ENCODE results near the gene SLC25A30.
"Not testable (repeated sequence)": the region's sequence is repeated elsewhere in the genome, so short reads cannot be mapped to it uniquely, and the experiment has no call there.

SLC25A30 gene

GRCh38 chr13:45419945-45420344, 1.8 kb upstream of the SLC25A30 start:
- Histone ChIP-seq H3K4me3 (ENCODE audit: low read depth, low read length, poor library complexity, severe bottlenecking) (no peak overlapping the region), H3K79me2 (ENCODE audit: insufficient read depth, low read length) (no peaks in the 10 kb centered on the region), H3K4me2 (ENCODE audit: low read length) (no peak overlapping the region), H2AFZ (ENCODE audit: low read length) (no peak overlapping the region), H3K27ac (ENCODE audit: low read depth, low read length, poor library complexity, severe bottlenecking) (no peak overlapping the region), H3K27me3 (ENCODE audit: insufficient read depth, low read length) (no peaks in the 10 kb centered on the region), H3K4me1 (ENCODE audit: insufficient read depth, low read length, severe bottlenecking) (peaks cover 22% of the 10 kb centered on the region), H3K9ac (ENCODE audit: low read length) (no peak overlapping the region), H3F3A (ENCODE audit: insufficient read depth, low read length) (no peaks in the 10 kb centered on the region), H3K9me3 (ENCODE audit: low read length) (no peaks in the 10 kb centered on the region), H3K36me3 (ENCODE audit: insufficient read depth, low read length) (no peaks in the 10 kb centered on the region), H4K20me1 (ENCODE audit: insufficient read depth, low read length) (no peaks in the 10 kb centered on the region), H3K9me2 (ENCODE audit: low read depth, low read length) (no peaks in the 10 kb centered on the region)
- TF ChIP-seq EZH2 (IDR thresholded peaks at IDR 0.05; ENCODE audit: borderline replicate concordance, low read length) = no peak
- no peak for TF ChIP-seq CTCF (IDR thresholded peaks at IDR 0.05; ENCODE audit: low read length)

GRCh38 chr13:45419389-45419788, 1.2 kb upstream of the SLC25A30 start:
- H3K36me3 ChIP-seq (ENCODE audit: insufficient read depth, low read length); H3K4me2 ChIP-seq (ENCODE audit: low read length); H3K9ac ChIP-seq (ENCODE audit: low read length); H4K20me1 ChIP-seq (ENCODE audit: insufficient read depth, low read length); H3K27me3 ChIP-seq (ENCODE audit: insufficient read depth, low read length); H3K9me2 ChIP-seq (ENCODE audit: low read depth, low read length); H3K79me2 ChIP-seq (ENCODE audit: insufficient read depth, low read length); H3K9me3 ChIP-seq (ENCODE audit: low read length); H3K4me3 ChIP-seq (ENCODE audit: low read depth, low read length, poor library complexity, severe bottlenecking); H3K27ac ChIP-seq (ENCODE audit: low read depth, low read length, poor library complexity, severe bottlenecking); H2AFZ ChIP-seq (ENCODE audit: low read length); H3F3A ChIP-seq (ENCODE audit: insufficient read depth, low read length): not testable (repeated sequence)
- H3K4me1 ChIP-seq (ENCODE audit: insufficient read depth, low read length, severe bottlenecking) = peaks cover 22% of the 10 kb centered on the region

- H3K9ac ChIP-seq (ENCODE audit: low read length) = no peak overlapping the region
- peak overlapping the region; percentile 64 for H3K4me3 ChIP-seq (ENCODE audit: low read depth, low read length, poor library complexity, severe bottlenecking)
Measured at GRCh38 chr13:45416516-45417128, 1.6 kb downstream of the SLC25A30 start.

More at GRCh38 chr13:45416516-45417128, 1.6 kb downstream of the SLC25A30 start:
- Histone ChIP-seq H4K20me1 (ENCODE audit: insufficient read depth, low read length) (no peaks in the 10 kb centered on the region), H2AFZ (ENCODE audit: low read length) (no peak overlapping the region), H3K27me3 (ENCODE audit: insufficient read depth, low read length) (no peaks in the 10 kb centered on the region), H3K9me3 (ENCODE audit: low read length) (no peaks in the 10 kb centered on the region), H3K4me2 (ENCODE audit: low read length) (peak overlapping the region; percentile 75), H3K9me2 (ENCODE audit: low read depth, low read length) (no peaks in the 10 kb centered on the region), H3K36me3 (ENCODE audit: insufficient read depth, low read length) (no peaks in the 10 kb centered on the region), H3K79me2 (ENCODE audit: insufficient read depth, low read length) (no peaks in the 10 kb centered on the region), H3F3A (ENCODE audit: insufficient read depth, low read length) (no peaks in the 10 kb centered on the region), H3K4me1 (ENCODE audit: insufficient read depth, low read length, severe bottlenecking) (peaks cover 22% of the 10 kb centered on the region), H3K27ac (ENCODE audit: low read depth, low read length, poor library complexity, severe bottlenecking) (no peak overlapping the region)
- TF ChIP-seq CTCF (IDR thresholded peaks at IDR 0.05; ENCODE audit: low read length) = no peak
- TF ChIP-seq EZH2 (IDR thresholded peaks at IDR 0.05; ENCODE audit: borderline replicate concordance, low read length) = no peak

Measured in OCI-LY1 (cell line).